HL-60 (cell line): ENCODE results near the gene ADAMTS2.

Source experiments
- REST ChIP-seq: IDR thresholded peaks from 2 replicates; pipeline ENCODE4 v1.6.1; 2012; ENCODE audit warnings: low read depth; ENCODE audit not compliant: insufficient replicate concordance
- TF ChIP-seq, protein P1 (sequence below): IDR thresholded peaks from one replicate; pipeline ENCODE4 v1.5.1; 2011; ENCODE audit warnings: low read length, control low read depth, inconsistent platforms; ENCODE audit not compliant: insufficient read depth

GRCh38 chr5:179221196-179221876, 123.9 kb downstream of the ADAMTS2 start:
- TF ChIP-seq REST: no peak
- TF ChIP-seq, protein P1, sequence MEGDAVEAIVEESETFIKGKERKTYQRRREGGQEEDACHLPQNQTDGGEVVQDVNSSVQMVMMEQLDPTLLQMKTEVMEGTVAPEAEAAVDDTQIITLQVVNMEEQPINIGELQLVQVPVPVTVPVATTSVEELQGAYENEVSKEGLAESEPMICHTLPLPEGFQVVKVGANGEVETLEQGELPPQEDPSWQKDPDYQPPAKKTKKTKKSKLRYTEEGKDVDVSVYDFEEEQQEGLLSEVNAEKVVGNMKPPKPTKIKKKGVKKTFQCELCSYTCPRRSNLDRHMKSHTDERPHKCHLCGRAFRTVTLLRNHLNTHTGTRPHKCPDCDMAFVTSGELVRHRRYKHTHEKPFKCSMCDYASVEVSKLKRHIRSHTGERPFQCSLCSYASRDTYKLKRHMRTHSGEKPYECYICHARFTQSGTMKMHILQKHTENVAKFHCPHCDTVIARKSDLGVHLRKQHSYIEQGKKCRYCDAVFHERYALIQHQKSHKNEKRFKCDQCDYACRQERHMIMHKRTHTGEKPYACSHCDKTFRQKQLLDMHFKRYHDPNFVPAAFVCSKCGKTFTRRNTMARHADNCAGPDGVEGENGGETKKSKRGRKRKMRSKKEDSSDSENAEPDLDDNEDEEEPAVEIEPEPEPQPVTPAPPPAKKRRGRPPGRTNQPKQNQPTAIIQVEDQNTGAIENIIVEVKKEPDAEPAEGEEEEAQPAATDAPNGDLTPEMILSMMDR: no peak
